GM19372 (cell line): ENCODE results near the gene WRAP73.

Experiments used
- ATAC-seq: cut with Tn5 transposase; IDR thresholded peaks from one replicate; pipeline ENCODE4 v1.9.1; 2021; ENCODE audit warnings: mild to moderate bottlenecking, low read depth, moderate library complexity; ENCODE audit not compliant: unreplicated experiment

The WRAP73 gene

GRCh38 chr1:3683197-3683596 is 33.3 kb upstream of the WRAP73 start:
- ATAC-seq = no peak

- no peak for ATAC-seq
Observed at GRCh38 chr1:3681898-3682806, 32.2 kb upstream of the WRAP73 start.

DNA sequence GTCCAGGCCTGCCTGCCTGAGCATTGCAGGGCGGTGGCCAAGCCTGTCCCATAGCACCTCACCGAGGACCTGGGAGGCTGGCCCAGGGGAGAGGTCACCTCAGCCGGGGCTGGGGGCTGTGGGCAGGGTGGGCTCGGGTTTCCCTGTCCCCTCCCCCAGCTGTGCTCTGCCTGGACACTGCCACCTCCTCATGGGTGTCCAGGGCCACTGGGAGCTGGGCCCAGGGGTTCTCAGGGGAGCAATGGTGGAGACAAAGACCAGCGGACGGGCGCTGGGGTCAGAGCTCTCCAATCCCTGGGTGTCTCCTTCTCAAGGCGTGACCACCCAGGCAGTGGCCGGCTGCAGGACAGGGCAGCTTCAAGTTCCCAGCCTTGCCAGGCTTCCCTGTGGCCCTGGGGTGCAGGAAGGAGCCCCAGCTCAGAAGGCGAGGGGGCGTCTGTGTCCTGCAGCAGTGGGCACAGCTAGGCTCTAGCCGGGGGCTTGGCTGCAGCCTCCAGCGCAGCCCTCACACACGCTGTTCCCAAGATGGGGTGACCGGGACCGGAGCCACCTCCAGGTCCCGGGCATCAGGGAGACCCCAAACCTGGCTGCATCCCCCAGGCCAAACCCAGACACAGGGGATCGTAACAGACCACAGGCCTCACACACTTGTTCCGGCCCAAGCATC is 31.5 kb upstream of the WRAP73 start:
- no peak for ATAC-seq

- no peak for ATAC-seq
Observed at GRCh38 chr1:3680488-3681230, 30.8 kb upstream of the WRAP73 start.

GRCh38 chr1:3679799-3680453 is 30.0 kb upstream of the WRAP73 start:
- ATAC-seq = no peak

DNA sequence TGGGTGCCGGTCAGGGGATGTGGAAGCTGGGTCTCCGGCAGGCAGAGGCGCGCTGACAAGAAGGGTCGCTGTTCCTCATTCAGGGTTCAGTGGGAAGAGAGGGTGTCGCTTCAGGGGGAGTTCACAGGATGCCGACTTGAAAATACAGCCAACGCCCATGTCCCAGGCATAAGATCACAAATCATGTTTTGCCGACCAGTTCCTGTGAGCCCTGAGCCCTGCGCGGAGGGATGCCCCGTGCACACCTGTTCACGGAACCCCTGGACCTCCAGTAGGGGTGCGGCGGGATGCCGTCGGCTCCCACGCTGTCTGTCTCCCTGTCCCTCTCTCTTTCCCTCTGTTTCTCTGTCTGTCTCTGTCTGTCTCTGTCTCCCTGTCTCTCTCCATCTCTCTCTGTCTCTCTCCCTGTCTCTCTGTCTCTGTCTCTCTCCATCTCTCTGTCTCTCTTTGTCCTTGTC is 29.2 kb upstream of the WRAP73 start:
- no peak for ATAC-seq

- ATAC-seq = no peak
Observed at GRCh38 chr1:3678361-3679097, 28.6 kb upstream of the WRAP73 start.

DNA sequence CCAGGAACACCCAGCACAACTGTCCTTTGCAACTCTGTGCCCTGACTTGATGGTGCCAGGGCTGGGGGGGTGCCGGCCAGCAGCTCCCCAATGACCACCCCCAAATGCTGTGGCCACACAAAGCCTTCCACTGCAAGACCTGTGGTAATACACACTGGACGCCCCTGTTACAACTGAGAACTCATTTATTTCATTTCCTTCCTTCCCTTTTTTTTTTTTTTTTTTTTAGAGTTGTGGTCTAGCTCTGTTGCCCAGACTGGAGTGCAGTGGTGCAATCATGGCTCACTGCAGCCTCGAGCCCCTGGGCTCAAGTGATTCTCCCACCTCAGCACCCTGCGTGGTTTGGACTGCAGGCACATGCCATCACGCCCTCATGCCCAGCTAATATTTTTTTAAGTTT is 27.6 kb upstream of the WRAP73 start:
- ATAC-seq = peak; percentile 4

DNA sequence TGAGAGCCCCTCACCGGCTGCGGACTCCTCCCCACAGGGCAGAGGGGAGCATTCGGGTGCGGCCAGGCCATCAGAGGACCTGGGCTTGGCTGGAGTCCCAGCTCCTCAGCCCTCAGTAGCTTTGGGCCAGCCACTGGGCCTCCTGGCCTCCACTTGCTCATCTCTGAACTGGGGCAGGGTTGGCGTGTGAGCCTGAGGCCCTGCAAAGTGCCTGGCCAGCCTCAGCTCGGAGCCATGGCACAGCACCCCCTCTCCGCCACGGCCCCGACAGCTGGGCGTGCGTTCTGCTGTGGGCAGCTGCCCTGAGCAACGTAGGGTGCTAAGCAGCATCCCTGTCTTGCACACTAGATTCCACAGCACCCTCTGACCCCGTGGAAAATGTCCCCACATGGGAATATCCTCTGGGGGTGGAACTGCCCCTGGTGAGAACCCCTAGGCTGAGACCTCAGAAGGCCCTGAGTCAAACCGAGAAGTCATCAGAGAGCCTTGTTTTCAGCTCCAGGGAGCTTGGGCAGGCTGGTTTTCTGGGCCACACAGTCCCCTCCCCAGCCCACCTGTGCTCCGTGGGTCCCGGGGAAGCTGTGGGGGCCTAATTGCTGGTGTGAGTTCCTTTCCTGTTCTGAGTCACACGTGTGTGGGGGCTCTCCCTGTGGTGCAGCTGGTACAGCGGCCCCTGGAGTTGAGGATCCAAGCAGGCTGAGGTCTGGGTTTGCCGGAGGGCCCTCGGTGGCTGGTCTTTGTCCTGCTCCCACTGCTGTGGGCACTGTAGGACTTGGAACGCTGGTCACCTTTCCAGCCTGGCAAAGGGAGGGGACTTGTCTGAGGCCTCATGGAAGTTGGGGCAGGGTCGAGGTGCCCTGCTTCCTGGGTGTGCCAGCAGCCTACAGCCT is 26.9 kb upstream of the WRAP73 start:
- peak; percentile 54 for ATAC-seq

DNA sequence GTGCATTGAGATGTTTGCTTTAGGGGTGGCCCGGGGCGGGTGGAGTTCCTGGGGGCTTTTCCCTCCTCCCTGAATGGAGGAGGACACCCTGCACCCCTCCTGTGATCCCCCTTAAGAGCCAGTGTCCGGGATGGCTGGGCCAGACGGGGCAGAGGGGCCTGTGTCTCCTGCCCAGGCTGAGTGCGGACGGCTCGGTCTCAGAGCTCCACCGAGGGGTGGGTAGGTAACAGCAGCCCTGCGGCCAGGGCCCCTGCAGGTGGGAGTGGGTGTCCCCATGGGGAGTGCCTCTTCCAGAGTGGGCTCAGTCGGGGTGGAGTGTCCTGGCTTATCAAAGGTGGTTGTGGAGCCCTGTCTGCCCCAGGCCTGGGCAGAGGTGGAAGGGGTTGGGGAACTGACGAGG is 25.5 kb upstream of the WRAP73 start:
- no peak for ATAC-seq

GRCh38 chr1:3674100-3675094 is 24.5 kb upstream of the WRAP73 start:
- ATAC-seq = no peak

DNA sequence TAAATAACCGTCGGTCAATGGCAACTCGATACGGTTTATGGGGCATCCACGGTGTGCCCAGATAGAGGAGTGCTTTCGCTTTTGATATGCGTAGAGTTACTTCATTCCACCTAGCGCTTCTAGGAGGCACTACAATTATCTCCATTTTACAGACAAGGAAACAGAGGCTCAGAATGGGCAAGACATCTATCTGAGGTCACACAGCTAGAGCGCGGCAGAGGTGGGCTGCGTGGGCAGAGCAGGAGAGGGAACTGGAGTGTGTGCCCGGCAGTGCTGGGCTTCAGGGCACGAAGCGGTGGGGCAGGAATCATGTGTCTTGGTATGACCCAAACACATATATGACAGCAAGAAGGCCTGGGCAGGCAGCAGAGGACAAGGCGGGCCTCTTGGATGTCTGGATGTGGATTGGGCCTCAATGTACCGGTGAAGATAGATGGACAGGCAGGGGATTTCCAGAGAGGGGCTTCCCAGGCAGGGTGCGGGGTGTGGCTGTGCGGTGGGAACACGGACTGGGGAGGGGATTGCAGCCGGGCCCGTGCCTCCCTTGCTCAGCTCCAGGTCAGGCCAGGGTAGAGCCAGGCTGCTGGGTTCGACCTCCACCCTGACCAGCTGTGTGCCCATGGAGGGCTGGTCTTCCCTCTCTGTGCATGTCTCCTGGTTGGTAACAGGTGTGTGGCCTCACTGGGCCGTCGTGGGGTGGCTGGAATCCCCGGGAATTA is 23.6 kb upstream of the WRAP73 start:
- ATAC-seq = no peak

- ATAC-seq = no peak
Observed at GRCh38 chr1:3672971-3673361, 23.1 kb upstream of the WRAP73 start.

DNA sequence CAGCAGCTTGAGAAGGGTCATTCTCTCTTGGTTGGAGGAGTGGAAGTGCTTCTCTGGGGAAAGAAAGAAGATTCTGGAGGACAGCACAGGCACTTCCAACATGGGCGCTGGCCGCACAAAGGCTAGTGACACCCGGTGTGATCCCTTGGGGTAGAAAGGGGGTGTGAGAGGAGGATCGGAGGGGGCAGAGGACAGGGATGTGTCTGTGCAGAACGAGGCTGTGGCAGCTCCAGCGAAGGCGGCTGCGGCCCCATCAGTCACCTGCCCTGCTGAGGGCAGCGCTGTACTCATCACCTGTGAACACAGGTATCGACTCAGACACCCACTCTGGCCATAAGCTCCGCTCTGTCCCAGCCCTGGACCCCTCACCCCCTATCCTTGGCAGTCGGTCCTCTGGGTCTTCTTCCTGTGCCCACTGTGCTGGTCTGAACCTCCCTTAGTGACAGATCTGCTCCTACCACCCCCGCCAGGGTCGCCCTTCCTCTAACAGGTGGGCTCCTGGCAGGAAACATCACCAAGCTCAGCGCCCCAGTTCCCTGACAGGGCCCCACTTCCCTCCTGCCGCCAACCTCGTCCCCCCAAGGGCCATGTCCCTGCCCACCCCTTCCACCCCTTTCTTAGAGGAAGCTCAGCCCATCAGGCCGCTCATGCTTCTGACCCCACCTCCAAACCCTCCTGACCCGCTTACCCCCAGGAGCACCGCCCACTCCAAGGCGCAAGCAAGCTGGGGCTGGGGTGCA is 22.5 kb upstream of the WRAP73 start:
- ATAC-seq = no peak

DNA sequence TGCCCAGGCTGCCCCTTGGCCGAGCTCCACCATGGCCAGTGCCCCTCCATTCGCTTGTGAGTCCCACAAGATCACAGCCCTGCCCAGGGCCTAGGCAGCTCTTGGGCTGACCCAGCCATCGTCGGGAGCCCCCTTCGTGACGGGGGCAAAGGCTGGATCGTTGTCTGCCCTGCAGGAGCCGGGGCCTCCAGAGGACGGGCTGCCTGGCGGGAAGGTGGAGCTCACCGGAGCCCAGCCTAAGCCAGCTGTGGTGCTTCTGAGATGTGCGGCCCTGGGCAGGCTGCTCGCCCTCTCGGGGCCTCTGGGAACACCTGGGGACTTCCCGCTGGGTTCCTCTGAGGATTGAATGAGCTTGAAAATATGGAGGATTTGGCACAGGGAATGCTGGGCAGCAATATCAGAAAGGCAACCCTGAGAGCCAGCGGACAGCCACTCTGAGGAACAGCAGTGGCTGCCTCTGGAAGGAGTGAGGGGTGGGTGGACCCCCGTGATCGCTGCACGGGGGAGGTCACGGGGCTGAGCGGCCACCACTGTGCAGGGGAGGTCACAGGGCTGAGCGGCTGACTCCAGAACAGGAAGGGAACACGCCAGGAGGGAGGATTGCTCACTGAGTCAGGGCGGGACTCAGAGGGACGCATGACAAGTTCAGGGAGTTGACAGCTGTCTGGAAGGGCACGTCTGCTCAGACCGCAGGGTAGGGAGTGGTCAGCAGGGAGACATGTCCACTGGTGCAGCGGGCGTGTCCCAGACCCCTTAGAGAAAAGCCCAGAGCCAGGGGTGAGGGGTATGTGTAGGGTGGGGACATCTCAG is 21.7 kb upstream of the WRAP73 start:
- ATAC-seq = no peak

DNA sequence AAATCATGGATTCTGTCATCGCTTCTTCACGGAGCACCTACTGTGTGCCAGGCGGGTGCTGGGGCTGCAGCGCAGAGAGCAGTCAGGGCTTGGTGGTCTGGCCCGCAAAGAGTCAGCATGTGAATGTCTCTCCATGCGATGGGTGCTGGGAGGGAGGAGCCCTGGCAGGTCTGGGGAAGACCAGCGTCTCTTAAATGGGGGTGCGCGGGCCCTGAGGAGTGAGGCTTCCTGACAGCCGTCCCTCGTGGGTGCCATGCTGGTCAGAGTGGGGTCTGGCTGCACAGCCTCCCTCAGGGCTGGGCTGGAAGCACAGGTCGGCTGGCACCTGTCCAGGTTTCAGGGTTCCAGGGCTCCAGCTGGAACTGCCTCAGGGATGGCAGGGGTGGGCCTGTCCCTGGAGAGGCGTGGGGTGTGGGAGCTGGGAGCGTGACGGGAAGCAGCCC is 20.9 kb upstream of the WRAP73 start:
- ATAC-seq = no peak
